Mesenchymal stem cell (in vitro differentiated cells and primary cell): ENCODE results near the gene MAP3K4.

Experiments
- DNase-seq: peaks from one replicate; pipeline ENCODE4 v3.0.0-alpha.2; 2013
- H2AFZ ChIP-seq: one replicate; pipeline ENCODE4 v1.6.1; 2013; ENCODE audit warnings: low read depth, mild to moderate bottlenecking, control low read depth, inconsistent platforms, low read length, moderate library complexity
- H2AK5ac ChIP-seq: 2 replicates; pipeline ENCODE4 v1.6.1; 2013; ENCODE audit warnings: low read length, moderate library complexity, mild to moderate bottlenecking, inconsistent platforms; ENCODE audit not compliant: severe bottlenecking
- H2BK120ac ChIP-seq: one replicate; pipeline ENCODE4 v1.6.1; 2013; ENCODE audit warnings: low read depth, mild to moderate bottlenecking, inconsistent platforms, low read length, moderate library complexity
- H2BK12ac ChIP-seq, 2 experiments: one replicate each; pipeline ENCODE4 v1.6.1; 2013; ENCODE audit warnings: inconsistent platforms in 2 of 2, low read length in 2 of 2, mild to moderate bottlenecking in 2 of 2, moderate library complexity in 2 of 2, control low read depth in 1 of 2
- H2BK15ac ChIP-seq: one replicate; pipeline ENCODE4 v1.6.1; 2013; ENCODE audit warnings: mild to moderate bottlenecking, low read depth, inconsistent platforms; ENCODE audit not compliant: poor library complexity, severe bottlenecking
- H2BK5ac ChIP-seq: 2 replicates; pipeline ENCODE4 v1.6.1; 2013; ENCODE audit warnings: low read depth, mild to moderate bottlenecking, low read length, control low read depth, inconsistent platforms; ENCODE audit not compliant: poor library complexity, severe bottlenecking
- H3K14ac ChIP-seq, 2 experiments: one replicate each; pipeline ENCODE4 v1.6.1; 2013; ENCODE audit warnings: inconsistent platforms in 2 of 2, low read length in 2 of 2, control low read depth in 1 of 2, mild to moderate bottlenecking in 1 of 2, moderate library complexity in 1 of 2
- H3K18ac ChIP-seq, 2 experiments: one replicate each; pipeline ENCODE4 v1.6.1; 2013; ENCODE audit warnings: inconsistent platforms in 2 of 2, low read length in 2 of 2, control low read depth in 1 of 2, low read depth in 1 of 2, mild to moderate bottlenecking in 1 of 2
- H3K23ac ChIP-seq, 2 experiments: one replicate each; pipeline ENCODE4 v1.6.1; 2013; ENCODE audit warnings: inconsistent platforms in 2 of 2, low read length in 2 of 2, mild to moderate bottlenecking in 2 of 2, moderate library complexity in 2 of 2, control low read depth in 1 of 2
- H3K27ac ChIP-seq: 2 replicates; pipeline ENCODE4 v1.5.1; 2013; ENCODE audit warnings: mild to moderate bottlenecking, moderate library complexity, low read length, control low read depth, inconsistent platforms; ENCODE audit not compliant: poor library complexity, severe bottlenecking
- H3K27me3 ChIP-seq, 2 experiments: 2 replicates each; pipeline versions ENCODE4 v1.6.1 to v1.7.0; 2013; ENCODE audit warnings: low read length in 2 of 2, mild to moderate bottlenecking in 2 of 2, moderate library complexity in 2 of 2, control low read depth in 1 of 2, inconsistent platforms in 1 of 2; ENCODE audit not compliant: control insufficient read depth in 1 of 2, insufficient read depth in 1 of 2
- H3K36me3 ChIP-seq, 2 experiments: 2 replicates each; pipeline versions ENCODE4 v1.6.1 to v1.7.0; 2013; ENCODE audit warnings: low read length in 2 of 2, control low read depth in 1 of 2, inconsistent platforms in 1 of 2, low read depth in 1 of 2, mild to moderate bottlenecking in 1 of 2; ENCODE audit not compliant: insufficient read depth in 2 of 2, control insufficient read depth in 1 of 2
- H3K4ac ChIP-seq, 2 experiments: one replicate each; pipeline ENCODE4 v1.6.1; 2013; ENCODE audit warnings: inconsistent platforms in 2 of 2, low read length in 2 of 2, mild to moderate bottlenecking in 2 of 2, moderate library complexity in 2 of 2, control low read depth in 1 of 2, low read depth in 1 of 2
- H3K4me1 ChIP-seq: 2 replicates; pipeline ENCODE4 v1.6.1; 2013; ENCODE audit warnings: low read depth, low read length, control low read depth; ENCODE audit not compliant: control insufficient read depth, insufficient read depth
- H3K4me2 ChIP-seq: 2 replicates; pipeline ENCODE4 v1.6.1; 2013; ENCODE audit warnings: low read length, mild to moderate bottlenecking, inconsistent platforms; ENCODE audit not compliant: poor library complexity, severe bottlenecking
- H3K4me3 ChIP-seq, 2 experiments: 2 replicates each; pipeline versions ENCODE4 v1.5.1 to v1.7.0; 2013; ENCODE audit warnings: low read length in 2 of 2, mild to moderate bottlenecking in 2 of 2, control low read depth in 1 of 2, low read depth in 1 of 2; ENCODE audit not compliant: insufficient read depth in 1 of 2
- H3K79me1 ChIP-seq: replicated peaks from 2 replicates; pipeline ENCODE4 v1.6.1; 2013; ENCODE audit warnings: mild to moderate bottlenecking, control low read depth, low read length, inconsistent platforms; ENCODE audit not compliant: poor library complexity, severe bottlenecking
- H3K9ac ChIP-seq: 2 replicates; pipeline ENCODE4 v1.7.0; 2013; ENCODE audit warnings: mild to moderate bottlenecking, low read length, moderate library complexity
- H3K9me3 ChIP-seq: 2 replicates; pipeline ENCODE4 v1.7.0; 2013; ENCODE audit warnings: mild to moderate bottlenecking, low read length; ENCODE audit not compliant: control insufficient read depth
- H4K8ac ChIP-seq: one replicate; pipeline ENCODE4 v1.6.1; 2013; ENCODE audit warnings: inconsistent platforms, mild to moderate bottlenecking, low read length, moderate library complexity
- H4K91ac ChIP-seq: one replicate; pipeline ENCODE4 v1.6.1; 2013; ENCODE audit warnings: mild to moderate bottlenecking, low read length, inconsistent platforms
- WGBS: methylation state at CpG from one replicate; pipeline ENCODE4 v1.1.7; 2013; ENCODE audit warnings: mixed read lengths; 5-methylcytosine and 5-hydroxymethylcytosine counted together

Gene MAP3K4

GRCh38 chr6:160967351-160967750 is 24.2 kb upstream of the MAP3K4 start:
- Histone ChIP-seq H3K9me3 (no peaks in the 10 kb centered on the region), H2BK12ac (no peak overlapping the region), H3K14ac (no peak overlapping the region), H3K4ac (no peak overlapping the region), H3K27me3 (no peaks in the 10 kb centered on the region), H2BK120ac (no peak overlapping the region), H4K8ac (no peak overlapping the region), H2BK15ac (no peak overlapping the region), H2AFZ (no peak overlapping the region), H2BK5ac (no peak overlapping the region), H3K18ac (no peak overlapping the region), H3K27ac (no peak overlapping the region), H4K91ac (no peak overlapping the region), H3K36me3 (no peaks in the 10 kb centered on the region), H3K4me1 (peaks cover 2% of the 10 kb centered on the region), H3K79me1 (no peaks in the 10 kb centered on the region), H3K4me3 (no peak overlapping the region), H2AK5ac (no peak overlapping the region), H3K4me2 (no peak overlapping the region), H3K23ac (no peak overlapping the region), H3K9ac (no peak overlapping the region)
- 96% methylated on average over 2 of the region's 4 CpGs for WGBS
- no peak for DNase-seq

GRCh38 chr6:160967833-160968232 is 23.7 kb upstream of the MAP3K4 start:
- H2BK12ac ChIP-seq = no peak overlapping the region
- no peak overlapping the region for H4K91ac ChIP-seq
- no peak overlapping the region for H3K23ac ChIP-seq
- peaks cover 2% of the 10 kb centered on the region for H3K4me1 ChIP-seq
- H3K14ac ChIP-seq = no peak overlapping the region
- no peak overlapping the region for H2BK5ac ChIP-seq
- no peak overlapping the region for H3K4ac ChIP-seq
- H3K4me3 ChIP-seq = no peak overlapping the region
- H3K9ac ChIP-seq = no peak overlapping the region
- H2AFZ ChIP-seq = no peak overlapping the region
- no peak overlapping the region for H4K8ac ChIP-seq
- no peak overlapping the region for H2BK120ac ChIP-seq
- no peak overlapping the region for H3K27ac ChIP-seq
- no peak overlapping the region for H2AK5ac ChIP-seq
- no peaks in the 10 kb centered on the region for H3K27me3 ChIP-seq
- no peaks in the 10 kb centered on the region for H3K79me1 ChIP-seq
- DNase-seq = no peak
- no peak overlapping the region for H2BK15ac ChIP-seq
- WGBS = no CpG with 5 or more reads among the region's 1 CpG
- H3K9me3 ChIP-seq = no peaks in the 10 kb centered on the region
- H3K4me2 ChIP-seq = no peak overlapping the region
- no peak overlapping the region for H3K18ac ChIP-seq
- no peaks in the 10 kb centered on the region for H3K36me3 ChIP-seq

- H3K79me1 ChIP-seq = no peaks in the 10 kb centered on the region
- H3K14ac ChIP-seq = no peak overlapping the region
- H2AK5ac ChIP-seq = no peak overlapping the region
These were observed 20.4 kb upstream of the MAP3K4 start for GRCh38 chr6:160971171-160971570.

GRCh38 chr6:160972111-160972510 is 19.5 kb upstream of the MAP3K4 start:
- Histone ChIP-seq H3K9ac (peak overlapping the region; percentile 84), H2AFZ (no peak overlapping the region)

More at GRCh38 chr6:160971171-160971570, 20.4 kb upstream of the MAP3K4 start:
- H3K4me2 ChIP-seq = no peak overlapping the region
- peaks cover 9% of the 10 kb centered on the region for H3K4me1 ChIP-seq
- WGBS = 100% methylated on average over 1 of the region's 1 CpG
- H2BK5ac ChIP-seq = no peak overlapping the region
- no peak overlapping the region for H4K91ac ChIP-seq
- H3K23ac ChIP-seq = no peak overlapping the region
- no peak overlapping the region for H2BK15ac ChIP-seq
- H3K9me3 ChIP-seq = no peaks in the 10 kb centered on the region
- H3K27me3 ChIP-seq = no peaks in the 10 kb centered on the region
- no peak overlapping the region for H2BK12ac ChIP-seq
- H3K9ac ChIP-seq = no peak overlapping the region
- no peak overlapping the region for H3K18ac ChIP-seq
- H4K8ac ChIP-seq = no peak overlapping the region
- no peak overlapping the region for H3K4ac ChIP-seq
- H2AFZ ChIP-seq = no peak overlapping the region
- no peak overlapping the region for H3K27ac ChIP-seq
- no peak overlapping the region for H2BK120ac ChIP-seq
- no peak for DNase-seq
- no peaks in the 10 kb centered on the region for H3K36me3 ChIP-seq
- H3K4me3 ChIP-seq = no peak overlapping the region

More at GRCh38 chr6:160972111-160972510, 19.5 kb upstream of the MAP3K4 start:
- 25% methylated on average over 1 of the region's 3 CpGs for WGBS
- no peak overlapping the region for H2BK120ac ChIP-seq
- no peak overlapping the region for H3K14ac ChIP-seq
- H3K4ac ChIP-seq = no peak overlapping the region
- H3K4me1 ChIP-seq = peaks cover 9% of the 10 kb centered on the region
- no peak overlapping the region for H2BK5ac ChIP-seq
- H3K27ac ChIP-seq = no peak overlapping the region
- H3K4me3 ChIP-seq = peak overlapping the region in 1 of 2 experiments; percentile 8
- H3K9me3 ChIP-seq = no peaks in the 10 kb centered on the region
- DNase-seq = peak; percentile 75
- no peak overlapping the region for H3K18ac ChIP-seq
- no peak overlapping the region for H2BK12ac ChIP-seq
- H3K4me2 ChIP-seq = no peak overlapping the region
- no peaks in the 10 kb centered on the region for H3K79me1 ChIP-seq
- H4K8ac ChIP-seq = no peak overlapping the region
- H2AK5ac ChIP-seq = no peak overlapping the region
- H2BK15ac ChIP-seq = no peak overlapping the region
- no peak overlapping the region for H3K23ac ChIP-seq
- H3K36me3 ChIP-seq = no peaks in the 10 kb centered on the region
- H4K91ac ChIP-seq = no peak overlapping the region
- no peaks in the 10 kb centered on the region for H3K27me3 ChIP-seq
